ENCODE data around the gene IDUA. TPM values are rescaled to one million over a fixed set of nuclear protein-coding genes. Genes with fewer than 3 reads are reported as not detected.

Gene IDUA
- total and polyA plus RNA-seq, 12 donors = 4.6 to 13.3 (median 8.7) TPM

GRCh38 chr4:1043162-1043561 lies 56.3 kb downstream of the IDUA start:
- Histone ChIP-seq H3K36me3 (no peaks in the 10 kb centered on the region), H3K4me3 (no peak overlapping the region), H3K9me3 (no peaks in the 10 kb centered on the region), H3K27me3 (peaks cover 0 to 52% (median 35%) of the 10 kb centered on the region in 7 donors), H3K4me1 (peaks cover 2 to 44% (median 23%) of the 10 kb centered on the region in 9 donors), H3K27ac (no peak overlapping the region)
- intact Hi-C loops (cut with DNase I) = no loop called here
- no peak for DNase-seq
- ATAC-seq = no peak
- WGBS, 2 donors = 56 to 67% methylated on average over 7 of the region's 7 CpGs
- no peak for TF ChIP-seq CTCF (IDR thresholded peaks at IDR 0.05)

GRCh38 chr4:1043651-1044468 lies 57.0 kb downstream of the IDUA start:
- TF ChIP-seq CTCF (IDR thresholded peaks at IDR 0.05) = no peak
- H3K9me3 ChIP-seq = no peaks in the 10 kb centered on the region
- WGBS, 2 donors = 22 to 27% methylated on average over 32 to 36 of the region's 36 CpGs
- ATAC-seq (peak; percentile 67 to 86 (median 80)), DNase-seq (peak; percentile 76 to 80)
- peaks cover 2 to 44% (median 23%) of the 10 kb centered on the region in 9 donors for H3K4me1 ChIP-seq
- H3K36me3 ChIP-seq = no peaks in the 10 kb centered on the region
- H3K27me3 ChIP-seq = peaks cover 0 to 54% (median 39%) of the 10 kb centered on the region in 7 donors
- H3K27ac ChIP-seq = peak overlapping the region in 5 of 10 donors; percentile 11 to 76 (median 29)
- H3K4me3 ChIP-seq = peak overlapping the region in 4 of 10 donors; percentile 3 to 23 (median 18)
- intact Hi-C loops (cut with DNase I) = no loop called here

GRCh38 chr4:1044469-1045192 lies 57.8 kb downstream of the IDUA start:
- H3K27ac ChIP-seq = peak overlapping the region in 4 of 10 donors; percentile 11 to 76 (median 30)

More at GRCh38 chr4:1044469-1045192, 57.8 kb downstream of the IDUA start:
- Histone ChIP-seq H3K4me3 (no peak overlapping the region), H3K9me3 (no peaks in the 10 kb centered on the region), H3K36me3 (no peaks in the 10 kb centered on the region), H3K4me1 (peaks cover 2 to 41% (median 23%) of the 10 kb centered on the region in 9 donors), H3K27me3 (peaks cover 0 to 61% (median 45%) of the 10 kb centered on the region in 7 donors)
- intact Hi-C loops (cut with DNase I) = no loop called here
- no peak for TF ChIP-seq CTCF (IDR thresholded peaks at IDR 0.05)
- no peak for ATAC-seq
- 84 to 85% methylated on average over 12 of the region's 12 CpGs for WGBS, 2 donors
- DNase-seq = no peak
